CD4-positive, alpha-beta T cell treated with Interleukin-6 for 4 hours (primary cell): ENCODE data around the gene SLC41A2.

ENCODE experiments used
- DNase-seq: peaks from one replicate; pipeline ENCODE4 v3.0.0-alpha.2; 2020; ENCODE audit warnings: mixed read lengths

The SLC41A2 gene

GRCh38 chr12:104929977-104930376 is 28.1 kb downstream of the SLC41A2 start:
- no peak for DNase-seq

- no peak for DNase-seq
Observed at GRCh38 chr12:104929368-104929767, 28.7 kb downstream of the SLC41A2 start.

GRCh38 chr12:104928036-104928745 is 29.9 kb downstream of the SLC41A2 start:
- no peak for DNase-seq

GRCh38 chr12:104925501-104925900 is 32.6 kb downstream of the SLC41A2 start:
- DNase-seq = no peak

- DNase-seq = no peak
Observed at GRCh38 chr12:104921340-104921739, 36.8 kb downstream of the SLC41A2 start.

GRCh38 chr12:104911942-104912341 is 46.1 kb downstream of the SLC41A2 start:
- no peak for DNase-seq

- DNase-seq = no peak
Observed at GRCh38 chr12:104910196-104910840, 47.8 kb downstream of the SLC41A2 start.

- no peak for DNase-seq
Observed at GRCh38 chr12:104909761-104910160, 48.3 kb downstream of the SLC41A2 start.
